OCI-LY7 (cell line): Measurements from ENCODE around the gene THSD7A.

Source experiments
- EZH2phosphoT487 ChIP-seq: fragments of 200-600 bp; sonication (generic); IDR thresholded peaks from 2 replicates; pipeline ENCODE4 v1.6.1; 2018; ENCODE audit warnings: low read depth, borderline replicate concordance, mild to moderate bottlenecking, mixed run types, antibody characterized with exemption, low read length, moderate library complexity, mixed read lengths
- TF ChIP-seq, protein P1 (sequence below): fragments of 200-600 bp; sonication (generic); conservative IDR thresholded peaks from 2 replicates; pipeline ENCODE4 v1.5.1; 2014; ENCODE audit warnings: mild to moderate bottlenecking, antibody characterized with exemption, low read length, moderate library complexity, mixed read lengths

DNA sequence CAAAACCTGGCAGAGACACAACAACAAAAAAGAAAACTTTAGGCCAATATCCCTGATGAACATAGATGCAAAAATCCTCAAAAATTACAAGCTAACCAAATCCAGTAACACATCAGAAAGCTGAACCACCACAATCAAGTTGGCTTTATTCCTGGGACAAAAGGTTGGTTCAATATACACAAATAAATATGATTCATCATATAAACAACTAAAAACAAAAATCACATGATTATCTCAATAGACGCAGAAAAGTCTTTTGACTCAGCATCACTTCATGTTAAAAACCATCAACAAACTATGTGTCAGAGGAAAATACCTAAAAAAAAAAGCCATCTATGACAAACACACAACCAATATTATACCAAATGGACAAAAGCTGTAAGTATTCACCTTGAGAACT is 283.5 kb downstream of the THSD7A start:
- TF ChIP-seq, protein P1, sequence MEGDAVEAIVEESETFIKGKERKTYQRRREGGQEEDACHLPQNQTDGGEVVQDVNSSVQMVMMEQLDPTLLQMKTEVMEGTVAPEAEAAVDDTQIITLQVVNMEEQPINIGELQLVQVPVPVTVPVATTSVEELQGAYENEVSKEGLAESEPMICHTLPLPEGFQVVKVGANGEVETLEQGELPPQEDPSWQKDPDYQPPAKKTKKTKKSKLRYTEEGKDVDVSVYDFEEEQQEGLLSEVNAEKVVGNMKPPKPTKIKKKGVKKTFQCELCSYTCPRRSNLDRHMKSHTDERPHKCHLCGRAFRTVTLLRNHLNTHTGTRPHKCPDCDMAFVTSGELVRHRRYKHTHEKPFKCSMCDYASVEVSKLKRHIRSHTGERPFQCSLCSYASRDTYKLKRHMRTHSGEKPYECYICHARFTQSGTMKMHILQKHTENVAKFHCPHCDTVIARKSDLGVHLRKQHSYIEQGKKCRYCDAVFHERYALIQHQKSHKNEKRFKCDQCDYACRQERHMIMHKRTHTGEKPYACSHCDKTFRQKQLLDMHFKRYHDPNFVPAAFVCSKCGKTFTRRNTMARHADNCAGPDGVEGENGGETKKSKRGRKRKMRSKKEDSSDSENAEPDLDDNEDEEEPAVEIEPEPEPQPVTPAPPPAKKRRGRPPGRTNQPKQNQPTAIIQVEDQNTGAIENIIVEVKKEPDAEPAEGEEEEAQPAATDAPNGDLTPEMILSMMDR, result no peak
- TF ChIP-seq EZH2phosphoT487, result no peak
